Ascending aorta (tissue), 2 donors: ENCODE measurements around the gene ATP8A2. TPM values are rescaled to one million over a fixed set of nuclear protein-coding genes. Genes with fewer than 3 reads are reported as not detected.

ENCODE experiments used
- DNase-seq, 2 donors: peaks; one replicate each; pipeline ENCODE4 v3.0.0-alpha.2; 2019; ENCODE audit warnings: low spot score in 2 of 2
- H3K27ac ChIP-seq, 2 donors: fragments of 200-600 bp; sonication (generic); one replicate each; pipeline ENCODE4 v1.5.1; 2016 to 2017; ENCODE audit warnings: mild to moderate bottlenecking in 1 of 2
- H3K27me3 ChIP-seq: fragments of 200-600 bp; sonication (generic); one replicate; pipeline ENCODE4 v1.5.1; 2017
- H3K36me3 ChIP-seq, 2 donors: fragments of 200-600 bp; sonication (generic); one replicate each; pipeline ENCODE4 v1.5.1; 2016
- H3K4me1 ChIP-seq, 2 donors: fragments of 200-600 bp; sonication (generic); one replicate each; pipeline ENCODE4 v1.5.1; 2016 to 2017; ENCODE audit warnings: mild to moderate bottlenecking in 1 of 2
- H3K4me3 ChIP-seq, 2 donors: fragments of 200-600 bp; sonication (generic); one replicate each; pipeline ENCODE4 v1.5.1; 2016 to 2017; ENCODE audit warnings: mild to moderate bottlenecking in 1 of 2
- H3K9me3 ChIP-seq, 2 donors: fragments of 200-600 bp; sonication (generic); one replicate each; pipeline ENCODE4 v1.5.1; 2016
- CTCF ChIP-seq, 3 experiments: fragments of 200-600 bp in 2 of 3; fragments of 450-650 bp in 1 of 3; sonication (generic) in 2 of 3; IDR thresholded peaks; one replicate each; pipeline ENCODE4 v1.5.1; 2016 to 2019; ENCODE audit warnings: antibody characterized with exemption in 3 of 3, mild to moderate bottlenecking in 1 of 3, moderate library complexity in 1 of 3
- intact Hi-C: fragments of 100-400 bp; cut with DNase I; formaldehyde crosslinking; loops from one replicate; pipeline ENCODE4 v1.15.1; 2023
- total RNA-seq: library from RNA; depleted of rRNA; stranded (reverse); fragments of >200 nt; gene quantifications from one replicate; pipeline ENCODE4 v1.1.0, GENCODE V29; 2016

ATP8A2 gene
- total RNA-seq, 1 donor from 2014 or later = under 0.01 TPM

DNA sequence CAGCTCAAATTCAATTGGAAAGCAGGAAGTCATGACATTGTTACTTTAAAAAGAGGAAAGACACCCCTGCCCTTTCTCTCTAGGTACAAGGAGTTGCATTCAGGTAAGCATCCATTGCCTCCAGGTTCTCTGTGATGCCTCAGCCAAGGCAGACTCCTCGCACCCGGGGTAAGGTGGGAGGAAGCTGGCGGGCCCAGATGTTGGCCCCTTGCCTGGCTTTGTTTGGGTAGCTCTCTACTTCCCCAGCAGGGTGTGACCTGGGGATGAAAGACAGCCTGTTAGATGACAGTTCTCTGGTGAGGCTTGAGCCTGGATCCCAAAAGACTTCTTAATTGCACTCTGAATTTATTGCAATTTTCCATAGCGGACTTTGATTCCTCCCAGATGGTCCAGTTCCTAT lies 654.4 kb downstream of the ATP8A2 start:
- Histone ChIP-seq H3K36me3 (no peaks in the 10 kb centered on the region), H3K4me1 (peaks cover 0 to 8% of the 10 kb centered on the region in 2 donors), H3K27ac (no peak overlapping the region), H3K9me3 (no peaks in the 10 kb centered on the region), H3K27me3 (no peaks in the 10 kb centered on the region), H3K4me3 (no peak overlapping the region)
- DNase-seq = no peak
- TF ChIP-seq CTCF (IDR thresholded peaks at IDR 0.05) = no peak
- intact Hi-C loops = no loop called here

GRCh38 chr13:26029581-26030136 lies 657.9 kb downstream of the ATP8A2 start:
- no peaks in the 10 kb centered on the region for H3K36me3 ChIP-seq
- no peaks in the 10 kb centered on the region for H3K27me3 ChIP-seq
- no peaks in the 10 kb centered on the region for H3K9me3 ChIP-seq
- H3K4me3 ChIP-seq = no peak overlapping the region
- intact Hi-C loops = no loop called here
- DNase-seq = no peak
- no peak for TF ChIP-seq CTCF (IDR thresholded peaks at IDR 0.05)
- no peak overlapping the region for H3K27ac ChIP-seq
- peaks cover 0 to 3% of the 10 kb centered on the region in 2 donors for H3K4me1 ChIP-seq

- no peak for DNase-seq
- intact Hi-C loops = no loop called here
- Histone ChIP-seq H3K4me3 (no peak overlapping the region), H3K9me3 (no peaks in the 10 kb centered on the region), H3K4me1 (no peaks in the 10 kb centered on the region), H3K27me3 (no peaks in the 10 kb centered on the region), H3K36me3 (no peaks in the 10 kb centered on the region), H3K27ac (no peak overlapping the region)
- no peak for TF ChIP-seq CTCF (IDR thresholded peaks at IDR 0.05)
Observed at GRCh38 chr13:26030331-26030730, 658.6 kb downstream of the ATP8A2 start.

- H3K27ac ChIP-seq = no peak overlapping the region
- intact Hi-C loops = no loop called here
- no peak for DNase-seq
Observed at GRCh38 chr13:26034018-26034417, 662.2 kb downstream of the ATP8A2 start.

DNA sequence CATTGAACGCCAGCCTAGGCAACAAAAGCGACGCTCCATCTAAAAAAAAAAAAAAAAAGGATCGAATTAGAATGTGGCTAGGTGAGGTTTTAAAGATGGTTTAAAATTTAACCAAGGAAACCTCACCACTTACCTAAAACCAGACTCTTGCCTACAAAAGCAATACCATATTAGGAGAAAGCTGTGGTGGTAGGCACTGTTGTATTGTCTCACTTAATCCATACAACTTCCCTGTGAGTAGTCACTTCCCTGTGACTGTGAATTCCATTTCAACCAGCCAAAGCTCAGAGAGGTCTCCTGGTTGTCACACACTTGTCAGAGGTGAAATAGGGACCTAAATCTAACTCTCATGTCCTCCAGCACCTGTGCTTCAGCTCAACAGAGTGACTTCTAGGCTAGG lies 664.6 kb downstream of the ATP8A2 start:
- no peak for TF ChIP-seq CTCF (IDR thresholded peaks at IDR 0.05)
- Histone ChIP-seq H3K27me3 (no peaks in the 10 kb centered on the region), H3K27ac (no peak overlapping the region), H3K4me1 (no peaks in the 10 kb centered on the region), H3K36me3 (no peaks in the 10 kb centered on the region), H3K4me3 (no peak overlapping the region), H3K9me3 (no peaks in the 10 kb centered on the region)
- intact Hi-C loops = no loop called here
- no peak for DNase-seq

More at GRCh38 chr13:26034018-26034417, 662.2 kb downstream of the ATP8A2 start:
- H3K9me3 ChIP-seq = no peaks in the 10 kb centered on the region
- H3K4me1 ChIP-seq = no peaks in the 10 kb centered on the region
- H3K4me3 ChIP-seq = no peak overlapping the region
- no peak for TF ChIP-seq CTCF (IDR thresholded peaks at IDR 0.05)
- no peaks in the 10 kb centered on the region for H3K36me3 ChIP-seq
- H3K27me3 ChIP-seq = no peaks in the 10 kb centered on the region

DNA sequence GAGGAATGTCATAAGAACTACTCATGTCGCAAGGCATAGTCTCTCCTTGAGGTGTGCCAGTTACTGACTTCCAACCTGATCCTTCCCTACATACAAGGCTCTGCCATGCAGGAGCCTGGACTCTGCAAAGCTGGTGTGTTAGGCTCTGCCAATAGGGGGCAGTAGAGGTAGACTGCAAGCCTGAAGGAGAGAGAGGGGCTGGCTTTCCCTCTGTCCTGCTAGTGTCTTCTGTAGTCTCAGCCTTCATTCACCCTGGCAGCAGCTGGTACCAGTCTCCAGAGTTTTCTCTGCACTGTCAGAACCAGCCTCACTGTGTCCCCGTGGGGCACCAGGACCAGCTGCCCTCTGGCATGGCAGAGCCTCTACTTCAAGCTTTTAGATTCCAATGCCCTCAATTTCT lies 665.5 kb downstream of the ATP8A2 start:
- TF ChIP-seq CTCF (IDR thresholded peaks at IDR 0.05) = no peak
- intact Hi-C loops = no loop called here

More for the DNA sequence above, 665.5 kb downstream of the ATP8A2 start:
- H3K36me3 ChIP-seq = no peaks in the 10 kb centered on the region
- no peak overlapping the region for H3K27ac ChIP-seq
- no peaks in the 10 kb centered on the region for H3K9me3 ChIP-seq
- H3K4me3 ChIP-seq = no peak overlapping the region
- H3K27me3 ChIP-seq = no peaks in the 10 kb centered on the region
- H3K4me1 ChIP-seq = no peaks in the 10 kb centered on the region
- DNase-seq = no peak
